H1 (cell line): Measurements from ENCODE around the gene FGF13.

Experiments used
- CREB1 ChIP-seq: IDR thresholded peaks from 2 replicates; pipeline ENCODE4 v1.6.1; 2012; ENCODE audit warnings: inconsistent platforms
- CTCF ChIP-seq, 3 experiments: IDR thresholded peaks; 1 replicate in 2 of 3; 2 replicates in 1 of 3; pipeline versions ENCODE4 v1.5.1 to v1.6.1; 2011; ENCODE audit warnings: low read length in 3 of 3, mild to moderate bottlenecking in 3 of 3, inconsistent platforms in 2 of 3, low read depth in 1 of 3, moderate library complexity in 1 of 3; ENCODE audit not compliant: insufficient read depth in 1 of 3; ENCODE audit errors: control extremely low read depth in 1 of 3
- EZH2 ChIP-seq: fragments of 200-600 bp; sonication (generic); IDR thresholded peaks from 2 replicates; pipeline ENCODE4 v1.7.1; 2012; ENCODE audit warnings: low read depth, mild to moderate bottlenecking, moderate library complexity, low read length, inconsistent platforms; ENCODE audit not compliant: severe bottlenecking
- MAFK ChIP-seq: IDR thresholded peaks from 2 replicates; pipeline ENCODE4 v1.6.1; 2012; ENCODE audit warnings: low read depth, mild to moderate bottlenecking, improper control_type of control experiment, low read length
- MAX ChIP-seq: IDR thresholded peaks from 2 replicates; pipeline ENCODE4 v1.6.1; 2012; ENCODE audit warnings: inconsistent platforms
- NANOG ChIP-seq: IDR thresholded peaks from 2 replicates; pipeline ENCODE4 v1.6.1; 2011; ENCODE audit warnings: low read length, low read depth, mild to moderate bottlenecking, inconsistent platforms; ENCODE audit not compliant: insufficient read depth, poor library complexity, severe bottlenecking
- PHF8 ChIP-seq: fragments of 200-600 bp; sonication (generic); conservative IDR thresholded peaks from 2 replicates; pipeline ENCODE4 v1.7.1; 2012; ENCODE audit warnings: low read depth, mild to moderate bottlenecking, inconsistent platforms, low read length, moderate library complexity
- SIN3A ChIP-seq, 2 experiments: IDR thresholded peaks in 1 of 2; conservative IDR thresholded peaks in 1 of 2; 2 replicates each; pipeline ENCODE4 v1.6.1; 2011 to 2012; ENCODE audit warnings: low read length in 2 of 2, improper control_type of control experiment in 1 of 2, low read depth in 1 of 2, mild to moderate bottlenecking in 1 of 2
- TAF1 ChIP-seq: IDR thresholded peaks from 2 replicates; pipeline ENCODE4 v1.6.1; 2011; ENCODE audit warnings: mild to moderate bottlenecking, low read depth, low read length

GRCh38 chrX:138742217-138742616 lies 30.7 kb upstream of the FGF13 start:
- TF ChIP-seq MAFK (no peak), NANOG (no peak), CTCF (IDR thresholded peaks at IDR 0.05; ENCODE audit: control extremely low read depth in 1 of 3, insufficient read depth in 1 of 3, low read depth in 1 of 3, low read length in 3 of 3) (no peak), CREB1 (no peak), MAX (no peak), PHF8 (no peak), SIN3A (conservative IDR thresholded peaks at IDR 0.05 in 1 of 2, IDR thresholded peaks at IDR 0.05 in 1 of 2; ENCODE audit: low read depth in 1 of 2, low read length in 2 of 2) (no peak), TAF1 (no peak), EZH2 (no peak)
